BLaER1 (cell line): Measurements from ENCODE around the gene RAC3.
A peak's percentile ranks its signal among the peaks of the same experiment; 100 is the strongest.

Experiments used
- H3K27ac ChIP-seq: shearing (Covaris generic); formaldehyde crosslinking; 2 replicates; pipeline ENCODE4 v1.8.1; 2022
- H3K27me3 ChIP-seq: shearing (Covaris generic); formaldehyde crosslinking; 2 replicates; pipeline ENCODE4 v1.8.1; 2022
- H3K36me3 ChIP-seq: shearing (Covaris generic); formaldehyde crosslinking; 2 replicates; pipeline ENCODE4 v1.8.1; 2022
- H3K4me1 ChIP-seq: shearing (Covaris generic); formaldehyde crosslinking; 2 replicates; pipeline ENCODE4 v1.8.1; 2022
- H3K4me2 ChIP-seq: shearing (Covaris generic); formaldehyde crosslinking; 2 replicates; pipeline ENCODE4 v1.8.1; 2022
- H3K4me3 ChIP-seq: shearing (Covaris generic); formaldehyde crosslinking; 2 replicates; pipeline ENCODE4 v1.8.1; 2022
- H3K9ac ChIP-seq: shearing (Covaris generic); formaldehyde crosslinking; 2 replicates; pipeline ENCODE4 v1.8.1; 2022
- H3K9me3 ChIP-seq: shearing (Covaris generic); formaldehyde crosslinking; 2 replicates; pipeline ENCODE4 v1.8.1; 2022
- H4K20me1 ChIP-seq: shearing (Covaris generic); formaldehyde crosslinking; 2 replicates; pipeline ENCODE4 v1.8.1; 2022
- Cebpa-rat ChIP-seq: shearing (Covaris generic); IDR thresholded peaks from 2 replicates; pipeline ENCODE4 v1.8.1; 2022

The RAC3 gene

GRCh38 chr17:81992306-81993102, 39.0 kb upstream of the RAC3 start:
- Histone ChIP-seq H3K4me1 (peaks cover 31% of the 10 kb centered on the region), H3K9ac (no peak overlapping the region), H3K4me3 (no peak overlapping the region), H3K27ac (no peak overlapping the region), H3K27me3 (0 out of 2 replicates have a peak, but pooled peaks cover 5% of the 10 kb centered on the region), H3K9me3 (peaks cover 8% of the 10 kb centered on the region; the same call in 1 of the 2 replicates), H3K4me2 (peak overlapping the region; percentile 30; the same call in 1 of the 2 replicates), H3K36me3 (peaks cover 18% of the 10 kb centered on the region; the same call in 1 of the 2 replicates), H4K20me1 (peaks cover 78% of the 10 kb centered on the region)
- TF ChIP-seq Cebpa-rat: no peak

DNA sequence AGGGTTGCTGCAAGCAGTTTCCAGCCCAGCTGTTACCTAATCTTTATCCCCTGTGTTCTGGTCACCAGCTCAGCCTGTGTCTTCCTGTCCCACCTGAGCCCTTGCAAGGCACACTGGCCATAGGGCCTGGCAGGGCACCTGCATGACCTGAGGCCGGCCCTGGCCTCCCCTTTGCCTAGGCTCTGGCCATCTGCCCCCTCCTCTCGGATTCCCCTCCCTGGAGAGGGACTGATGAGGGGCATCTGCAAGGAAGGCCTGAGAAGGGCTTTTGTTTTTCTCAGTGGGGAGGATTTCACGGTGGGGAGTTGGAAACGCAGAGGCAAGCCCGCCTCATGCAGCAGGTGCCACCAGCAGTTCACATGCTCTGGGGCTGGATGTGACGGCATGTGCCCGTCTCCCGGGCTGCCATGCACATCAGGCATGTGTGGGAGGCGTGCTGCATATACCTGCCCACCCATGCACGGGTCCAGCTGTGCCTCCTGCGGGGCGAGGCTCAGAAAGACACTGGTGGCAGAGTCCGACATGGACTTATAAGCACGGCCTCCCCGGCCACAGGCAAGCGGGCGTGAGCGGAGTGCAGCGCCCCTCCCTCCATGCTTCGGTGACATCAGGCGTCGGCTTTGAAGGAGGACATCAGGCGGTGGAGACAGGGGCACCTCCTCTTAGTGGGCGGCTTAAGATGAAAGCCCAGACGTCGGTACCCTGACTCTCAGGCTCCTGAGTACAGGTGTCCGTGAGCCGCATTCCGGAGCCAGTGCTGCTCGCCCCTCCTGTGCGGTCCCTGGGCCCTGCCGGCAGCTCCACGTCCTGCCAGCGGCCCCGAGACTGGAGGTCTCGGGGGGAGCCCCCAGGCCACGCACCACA, 37.5 kb upstream of the RAC3 start:
- Histone ChIP-seq H3K4me2 (peak overlapping the region; percentile 17; the same call in 1 of the 2 replicates), H3K9ac (no peak overlapping the region), H3K27me3 (0 out of 2 replicates have a peak, but pooled peaks cover 5% of the 10 kb centered on the region), H3K9me3 (peaks cover 8% of the 10 kb centered on the region; the same call in 1 of the 2 replicates), H3K4me3 (no peak overlapping the region), H3K36me3 (peaks cover 17% of the 10 kb centered on the region; the same call in 1 of the 2 replicates), H3K4me1 (peaks cover 41% of the 10 kb centered on the region), H4K20me1 (peaks cover 77% of the 10 kb centered on the region), H3K27ac (no peak overlapping the region)
- no peak for TF ChIP-seq Cebpa-rat

DNA sequence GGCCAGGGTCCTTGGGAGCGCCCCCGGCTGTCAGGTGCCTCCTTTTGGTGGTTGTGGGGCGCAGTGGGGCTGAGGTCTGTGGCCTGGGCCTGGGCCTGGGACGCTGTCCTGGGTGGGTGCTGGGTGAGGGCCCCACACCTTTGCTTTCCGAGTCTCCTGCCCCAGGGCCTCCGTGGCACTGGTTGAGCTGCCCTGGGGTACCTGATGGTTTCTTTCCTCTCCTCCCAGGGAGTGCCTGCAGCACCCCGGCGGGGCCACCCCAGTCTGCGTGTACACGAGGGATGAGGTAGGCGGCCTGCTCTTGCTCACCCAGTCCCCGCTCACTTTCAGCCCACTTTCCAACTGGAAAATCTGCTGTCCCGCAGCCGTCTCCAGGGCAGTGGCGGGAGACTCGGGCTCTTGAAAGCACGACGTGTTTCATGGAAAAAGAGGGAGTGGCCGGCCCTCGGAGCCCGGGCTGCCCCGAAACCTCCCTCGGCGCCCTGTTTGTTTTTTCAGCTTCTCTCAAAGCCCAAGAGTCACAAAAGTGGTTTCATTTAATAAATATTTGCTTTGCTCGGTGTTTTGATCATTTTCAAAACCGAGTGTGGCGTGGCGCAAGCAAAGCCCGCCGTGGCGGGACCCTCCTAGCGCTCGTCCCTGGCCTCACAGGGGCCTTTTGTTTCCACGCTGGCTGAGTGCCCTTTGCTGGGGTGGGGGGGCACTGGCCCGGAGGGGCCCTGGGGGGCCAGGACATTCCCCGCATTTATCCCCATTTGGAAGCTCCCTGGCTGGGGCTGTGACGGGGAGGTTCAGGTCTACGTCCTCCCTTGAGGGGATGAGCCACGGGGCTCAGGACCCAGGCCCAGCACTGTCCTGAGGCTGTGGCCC, 36.6 kb upstream of the RAC3 start:
- Histone ChIP-seq H3K27me3 (0 out of 2 replicates have a peak, but pooled peaks cover 8% of the 10 kb centered on the region), H3K4me3 (no peak overlapping the region), H3K4me2 (no peak overlapping the region; the same call in 1 of the 2 replicates), H3K9ac (no peak overlapping the region), H4K20me1 (peaks cover 77% of the 10 kb centered on the region), H3K9me3 (peaks cover 8% of the 10 kb centered on the region; the same call in 1 of the 2 replicates), H3K27ac (no peak overlapping the region), H3K4me1 (peaks cover 49% of the 10 kb centered on the region), H3K36me3 (peaks cover 17% of the 10 kb centered on the region; the same call in 1 of the 2 replicates)
- TF ChIP-seq Cebpa-rat: no peak

DNA sequence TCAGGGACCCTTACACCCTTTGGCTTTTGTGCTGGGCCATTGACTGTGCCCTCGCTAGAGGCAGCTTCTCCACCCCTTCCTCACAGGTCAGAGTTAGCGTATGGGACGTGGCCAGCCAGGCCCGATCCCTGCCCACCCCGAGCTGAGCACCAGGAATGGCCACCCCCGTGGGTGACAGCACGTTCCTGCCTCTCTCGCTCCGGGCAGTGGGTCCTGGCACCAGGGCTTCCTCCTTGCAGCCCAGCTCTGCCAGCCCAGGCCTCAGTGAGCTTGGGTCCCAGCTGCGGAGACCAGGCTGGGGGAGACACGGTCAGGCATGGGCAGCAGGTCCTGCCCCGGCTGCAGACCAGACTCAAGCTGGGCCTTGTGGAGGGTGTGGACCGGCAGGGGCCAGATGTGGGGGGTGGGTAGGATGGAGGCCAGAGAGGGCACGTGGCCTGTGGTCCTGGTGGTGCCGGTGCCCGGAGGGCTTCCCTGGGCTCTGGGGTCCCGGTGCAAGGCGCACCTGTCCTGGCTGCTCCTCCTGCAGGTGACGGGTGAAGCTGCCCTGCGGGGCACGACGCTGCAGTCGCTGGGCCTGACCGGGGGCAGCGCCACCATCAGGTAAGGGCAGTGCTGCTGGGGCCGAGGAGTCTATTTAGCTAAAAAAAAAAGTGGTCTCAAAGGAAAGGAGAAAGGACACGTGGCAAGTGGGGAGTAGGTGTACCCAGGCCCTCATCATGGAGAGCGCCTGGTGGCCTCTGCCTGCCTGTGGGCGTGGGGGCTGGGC, 35.8 kb upstream of the RAC3 start:
- peaks cover 11% of the 10 kb centered on the region; the same call in 1 of the 2 replicates for H3K27me3 ChIP-seq
- H3K4me2 ChIP-seq: no peak overlapping the region
- peaks cover 77% of the 10 kb centered on the region for H4K20me1 ChIP-seq
- H3K27ac ChIP-seq: no peak overlapping the region
- peaks cover 5% of the 10 kb centered on the region; the same call in 1 of the 2 replicates for H3K9me3 ChIP-seq
- no peak overlapping the region for H3K4me3 ChIP-seq
- no peak for TF ChIP-seq Cebpa-rat
- peaks cover 58% of the 10 kb centered on the region for H3K4me1 ChIP-seq
- H3K36me3 ChIP-seq: peaks cover 13% of the 10 kb centered on the region; the same call in 1 of the 2 replicates
- H3K9ac ChIP-seq: no peak overlapping the region

GRCh38 chr17:81996232-81996756, 35.2 kb upstream of the RAC3 start:
- no peak overlapping the region for H3K4me2 ChIP-seq
- peaks cover 63% of the 10 kb centered on the region for H3K4me1 ChIP-seq
- H3K4me3 ChIP-seq: no peak overlapping the region
- H3K27ac ChIP-seq: no peak overlapping the region
- peaks cover 17% of the 10 kb centered on the region; the same call in 1 of the 2 replicates for H3K27me3 ChIP-seq
- H4K20me1 ChIP-seq: peaks cover 77% of the 10 kb centered on the region
- H3K9ac ChIP-seq: no peak overlapping the region
- H3K9me3 ChIP-seq: no peaks in the 10 kb centered on the region
- TF ChIP-seq Cebpa-rat: no peak
- peaks cover 6% of the 10 kb centered on the region; the same call in 1 of the 2 replicates for H3K36me3 ChIP-seq

GRCh38 chr17:81996757-81997441, 34.6 kb upstream of the RAC3 start:
- Histone ChIP-seq H3K27me3 (peaks cover 17% of the 10 kb centered on the region; the same call in 1 of the 2 replicates), H3K36me3 (0 out of 2 replicates have a peak, but pooled peaks cover 6% of the 10 kb centered on the region), H3K4me3 (no peak overlapping the region), H4K20me1 (peaks cover 77% of the 10 kb centered on the region), H3K4me2 (no peak overlapping the region), H3K9me3 (no peaks in the 10 kb centered on the region), H3K9ac (no peak overlapping the region), H3K4me1 (peaks cover 63% of the 10 kb centered on the region), H3K27ac (no peak overlapping the region)
- TF ChIP-seq Cebpa-rat: no peak

DNA sequence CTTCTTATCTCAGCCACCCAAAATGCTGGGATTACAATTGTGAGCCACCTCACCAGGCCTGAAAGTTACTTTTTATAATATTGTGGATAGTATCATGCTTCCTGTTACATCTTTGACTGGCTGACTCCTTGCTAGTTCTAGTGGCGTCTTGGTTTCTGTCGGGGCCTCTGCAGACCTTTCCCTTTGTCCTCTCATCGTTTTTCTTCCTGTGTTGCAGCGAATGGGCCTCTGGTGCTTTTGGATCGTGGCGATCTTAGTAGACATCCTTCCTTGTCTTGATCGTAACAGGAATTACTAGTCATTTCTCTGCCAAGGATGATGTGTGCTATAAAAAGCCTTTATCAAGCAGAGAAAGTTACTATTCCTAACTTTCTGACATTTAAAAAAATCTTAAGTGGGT, 33.3 kb upstream of the RAC3 start:
- Histone ChIP-seq H3K9me3 (no peaks in the 10 kb centered on the region), H3K9ac (no peak overlapping the region), H3K27ac (no peak overlapping the region), H3K4me3 (no peak overlapping the region), H3K4me2 (peak overlapping the region; percentile 95), H3K27me3 (peaks cover 17% of the 10 kb centered on the region; the same call in 1 of the 2 replicates), H4K20me1 (peaks cover 75% of the 10 kb centered on the region), H3K4me1 (peaks cover 64% of the 10 kb centered on the region), H3K36me3 (0 out of 2 replicates have a peak, but pooled peaks cover 6% of the 10 kb centered on the region)
- no peak for TF ChIP-seq Cebpa-rat
